Testis (tissue), 2 donors: ENCODE measurements around the gene CDC14A.

ENCODE experiments used
- POLR2A ChIP-seq: fragments of 450-650 bp; IDR thresholded peaks from one replicate; pipeline ENCODE4 v1.6.1; 2017; ENCODE audit warnings: antibody characterized with exemption, mild to moderate bottlenecking, moderate library complexity
- TF ChIP-seq, protein P1 (sequence below), 3 experiments: fragments of 450-650 bp in 2 of 3; fragments of 200-600 bp in 1 of 3; sonication (generic) in 1 of 3; IDR thresholded peaks; one replicate each; pipeline ENCODE4 v1.5.1; 2016 to 2019; ENCODE audit warnings: antibody characterized with exemption in 3 of 3, mild to moderate bottlenecking in 2 of 3, moderate library complexity in 1 of 3

DNA sequence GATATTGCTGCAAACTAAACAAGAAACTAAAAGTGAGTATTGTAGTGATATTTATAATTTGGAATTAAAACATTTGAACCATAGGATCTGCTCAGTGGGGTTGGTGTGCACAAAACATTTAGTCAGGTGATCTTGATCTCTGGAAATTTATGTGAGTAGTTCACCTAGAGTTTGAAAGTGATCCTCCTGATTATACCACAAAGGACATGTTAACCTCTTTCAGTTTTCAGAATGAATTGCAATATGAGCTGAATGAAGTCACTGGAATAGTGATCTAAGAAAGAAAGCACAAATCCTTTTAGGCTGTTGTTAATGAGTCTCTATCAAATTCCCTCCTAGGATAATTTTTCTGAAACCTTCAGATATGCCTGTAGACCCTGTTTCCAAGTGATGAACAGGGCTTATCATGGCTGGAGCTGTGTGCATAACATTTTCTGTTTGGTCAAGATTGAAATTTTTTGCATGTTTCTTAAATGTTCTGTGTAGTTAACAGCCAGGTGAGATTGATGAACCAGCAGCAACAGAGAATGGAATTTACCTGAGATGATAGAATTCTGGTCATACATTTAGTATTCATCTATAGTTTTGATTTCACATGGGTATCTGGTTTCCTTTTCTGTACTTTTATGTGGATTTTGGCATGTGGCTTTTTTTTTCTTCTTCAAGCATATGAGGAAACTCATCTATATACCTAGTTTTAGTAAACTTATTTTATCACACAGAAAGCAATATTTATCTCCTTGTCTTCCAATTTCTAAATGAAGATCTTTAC is 25.5 kb downstream of the CDC14A start:
- TF ChIP-seq, protein P1, sequence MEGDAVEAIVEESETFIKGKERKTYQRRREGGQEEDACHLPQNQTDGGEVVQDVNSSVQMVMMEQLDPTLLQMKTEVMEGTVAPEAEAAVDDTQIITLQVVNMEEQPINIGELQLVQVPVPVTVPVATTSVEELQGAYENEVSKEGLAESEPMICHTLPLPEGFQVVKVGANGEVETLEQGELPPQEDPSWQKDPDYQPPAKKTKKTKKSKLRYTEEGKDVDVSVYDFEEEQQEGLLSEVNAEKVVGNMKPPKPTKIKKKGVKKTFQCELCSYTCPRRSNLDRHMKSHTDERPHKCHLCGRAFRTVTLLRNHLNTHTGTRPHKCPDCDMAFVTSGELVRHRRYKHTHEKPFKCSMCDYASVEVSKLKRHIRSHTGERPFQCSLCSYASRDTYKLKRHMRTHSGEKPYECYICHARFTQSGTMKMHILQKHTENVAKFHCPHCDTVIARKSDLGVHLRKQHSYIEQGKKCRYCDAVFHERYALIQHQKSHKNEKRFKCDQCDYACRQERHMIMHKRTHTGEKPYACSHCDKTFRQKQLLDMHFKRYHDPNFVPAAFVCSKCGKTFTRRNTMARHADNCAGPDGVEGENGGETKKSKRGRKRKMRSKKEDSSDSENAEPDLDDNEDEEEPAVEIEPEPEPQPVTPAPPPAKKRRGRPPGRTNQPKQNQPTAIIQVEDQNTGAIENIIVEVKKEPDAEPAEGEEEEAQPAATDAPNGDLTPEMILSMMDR (IDR thresholded peaks at IDR 0.05): no peak
- TF ChIP-seq POLR2A: no peak
